K562 (cell line): ENCODE measurements around the gene IL17RB. TPM values are rescaled to one million over a fixed set of nuclear protein-coding genes. Genes with fewer than 3 reads are reported as not detected.

Experiments
- RFX5 ChIP-seq: IDR thresholded peaks from 2 replicates; pipeline ENCODE4 v1.6.1; 2011; ENCODE audit warnings: low read depth, mild to moderate bottlenecking, improper control_type of control experiment, low read length
- SRSF9 ChIP-seq: fragments of 200-400 bp; formaldehyde crosslinking; IDR thresholded peaks from 2 replicates; pipeline ENCODE4 v1.6.1; 2017; ENCODE audit warnings: low read depth, low read length, borderline replicate concordance
- polyA plus RNA-seq, 8 experiments: library from polyadenylated mRNA; depleted of rRNA in 4 of 8; stranded (reverse) in 5 of 8; unstranded in 3 of 8; fragments of >200 nt; fragmentation: Nextera tagmentation in 2 of 8; fragmentation: Illumina TruSeq in 1 of 8; extraction: Ambion mirVana in 2 of 8; extraction: Trizol in 1 of 8; gene quantifications; 2 replicates each; pipeline versions ENCODE4 v1.2.1 to v1.2.3, GENCODE V29; 2011 to 2014; ENCODE audit warnings: inconsistent platforms in 1 of 8, missing spikeins in 1 of 8
- total RNA-seq, 7 experiments: library from RNA; depleted of rRNA in 6 of 7; stranded (reverse); fragments of >200 nt in 6 of 7; fragmentation: Illumina TruSeq in 2 of 7; extraction: Trizol in 2 of 7; gene quantifications; 2 replicates each; pipeline versions ENCODE4 v1.2.1 to v1.2.3, GENCODE V29; 2011 to 2021; ENCODE audit warnings: low replicate concordance in 1 of 7
- TF ChIP-seq, protein P1 (sequence below), 2 experiments: fragments of 450-650 bp in 1 of 2; sonication (generic) in 1 of 2; formaldehyde crosslinking in 1 of 2; IDR thresholded peaks; 2 replicates each; pipeline versions ENCODE4 v1.7.1 to v1.9.0; 2016 to 2022; ENCODE audit warnings: inconsistent platforms in 1 of 2, mild to moderate bottlenecking in 1 of 2, missing genetic modification reagents in 1 of 2

The IL17RB gene
- total and polyA plus RNA-seq, 9 of the 15 experiments (the other 6 are each of a cell fraction or from before 2014, with no cell fraction given): 1.1 to 4.1 (median 1.7) TPM

DNA sequence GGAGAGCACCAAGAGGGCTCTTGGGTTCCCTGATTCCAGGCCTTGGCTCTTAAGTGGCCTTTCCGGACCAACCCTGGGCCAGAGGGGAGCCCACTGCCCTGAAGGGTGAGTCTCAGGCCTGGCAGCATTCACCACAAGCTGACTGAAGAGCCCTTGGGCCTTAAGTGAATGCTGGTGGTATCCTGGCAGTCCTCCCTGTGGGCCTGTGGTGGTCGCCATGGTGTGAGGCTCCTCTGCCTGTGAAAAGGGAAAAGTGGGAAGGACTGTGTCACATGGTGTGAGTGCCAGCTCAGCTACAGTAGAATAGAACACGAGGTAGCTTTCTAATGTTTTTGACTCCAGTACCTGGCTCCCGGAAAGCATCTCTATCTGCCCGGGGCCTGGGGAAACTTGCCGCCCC lies 15.4 kb upstream of the IL17RB start (continued):
- TF ChIP-seq, protein P1, sequence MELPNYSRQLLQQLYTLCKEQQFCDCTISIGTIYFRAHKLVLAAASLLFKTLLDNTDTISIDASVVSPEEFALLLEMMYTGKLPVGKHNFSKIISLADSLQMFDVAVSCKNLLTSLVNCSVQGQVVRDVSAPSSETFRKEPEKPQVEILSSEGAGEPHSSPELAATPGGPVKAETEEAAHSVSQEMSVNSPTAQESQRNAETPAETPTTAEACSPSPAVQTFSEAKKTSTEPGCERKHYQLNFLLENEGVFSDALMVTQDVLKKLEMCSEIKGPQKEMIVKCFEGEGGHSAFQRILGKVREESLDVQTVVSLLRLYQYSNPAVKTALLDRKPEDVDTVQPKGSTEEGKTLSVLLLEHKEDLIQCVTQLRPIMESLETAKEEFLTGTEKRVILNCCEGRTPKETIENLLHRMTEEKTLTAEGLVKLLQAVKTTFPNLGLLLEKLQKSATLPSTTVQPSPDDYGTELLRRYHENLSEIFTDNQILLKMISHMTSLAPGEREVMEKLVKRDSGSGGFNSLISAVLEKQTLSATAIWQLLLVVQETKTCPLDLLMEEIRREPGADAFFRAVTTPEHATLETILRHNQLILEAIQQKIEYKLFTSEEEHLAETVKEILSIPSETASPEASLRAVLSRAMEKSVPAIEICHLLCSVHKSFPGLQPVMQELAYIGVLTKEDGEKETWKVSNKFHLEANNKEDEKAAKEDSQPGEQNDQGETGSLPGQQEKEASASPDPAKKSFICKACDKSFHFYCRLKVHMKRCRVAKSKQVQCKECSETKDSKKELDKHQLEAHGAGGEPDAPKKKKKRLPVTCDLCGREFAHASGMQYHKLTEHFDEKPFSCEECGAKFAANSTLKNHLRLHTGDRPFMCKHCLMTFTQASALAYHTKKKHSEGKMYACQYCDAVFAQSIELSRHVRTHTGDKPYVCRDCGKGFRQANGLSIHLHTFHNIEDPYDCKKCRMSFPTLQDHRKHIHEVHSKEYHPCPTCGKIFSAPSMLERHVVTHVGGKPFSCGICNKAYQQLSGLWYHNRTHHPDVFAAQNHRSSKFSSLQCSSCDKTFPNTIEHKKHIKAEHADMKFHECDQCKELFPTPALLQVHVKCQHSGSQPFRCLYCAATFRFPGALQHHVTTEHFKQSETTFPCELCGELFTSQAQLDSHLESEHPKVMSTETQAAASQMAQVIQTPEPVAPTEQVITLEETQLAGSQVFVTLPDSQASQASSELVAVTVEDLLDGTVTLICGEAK (IDR thresholded peaks at IDR 0.05): no peak
- TF ChIP-seq, protein P1 (CRISPR knock-in tag; IDR thresholded peaks at IDR 0.05): no peak
- TF ChIP-seq SRSF9: no peak
- TF ChIP-seq RFX5: no peak
